HG03575 (cell line): Measurements from ENCODE around the gene ALCAM.
"Not testable (repeated sequence)": the region's sequence is repeated elsewhere in the genome, so short reads cannot be mapped to it uniquely, and the experiment has no call there.

ENCODE experiments used
- ATAC-seq: cut with Tn5 transposase; IDR thresholded peaks from one replicate; pipeline ENCODE4 v1.9.1; 2021; ENCODE audit not compliant: unreplicated experiment, insufficient number of reproducible peaks, low FRiP score; ENCODE audit errors: extremely low read depth

ALCAM gene

GRCh38 chr3:105602286-105602685 is 235.6 kb downstream of the ALCAM start:
- not testable (repeated sequence) for ATAC-seq

- ATAC-seq: not testable (repeated sequence)
These were observed 236.8 kb downstream of the ALCAM start for GRCh38 chr3:105603516-105603915.

GRCh38 chr3:105606016-105606415 is 239.3 kb downstream of the ALCAM start:
- no peak for ATAC-seq

- no peak for ATAC-seq
These were observed 241.9 kb downstream of the ALCAM start for GRCh38 chr3:105608623-105609022.

- no peak for ATAC-seq
These were observed 243.8 kb downstream of the ALCAM start for GRCh38 chr3:105610473-105610872.

GRCh38 chr3:105611304-105612192 is 244.8 kb downstream of the ALCAM start:
- ATAC-seq: no peak

GRCh38 chr3:105613120-105613519 is 246.4 kb downstream of the ALCAM start:
- no peak for ATAC-seq

- no peak for ATAC-seq
These were observed 247.8 kb downstream of the ALCAM start for GRCh38 chr3:105614288-105615030.

GRCh38 chr3:105615814-105616213 is 249.1 kb downstream of the ALCAM start:
- no peak for ATAC-seq

- ATAC-seq: no peak
These were observed 249.8 kb downstream of the ALCAM start for GRCh38 chr3:105616374-105617121.

- no peak for ATAC-seq
These were observed 251.8 kb downstream of the ALCAM start for GRCh38 chr3:105618556-105618955.

- ATAC-seq: no peak
These were observed 252.9 kb downstream of the ALCAM start for GRCh38 chr3:105619651-105620050.

GRCh38 chr3:105620236-105620635 is 253.5 kb downstream of the ALCAM start:
- ATAC-seq: no peak

GRCh38 chr3:105622169-105622568 is 255.5 kb downstream of the ALCAM start:
- ATAC-seq: no peak
